ENCODE results near the gene ITGB1BP1. TPM values are rescaled to one million over a fixed set of nuclear protein-coding genes. Genes with fewer than 3 reads are reported as not detected.
A peak's percentile ranks its signal among the peaks of the same experiment; 100 is the strongest.
"Not testable (repeated sequence)": the region's sequence is repeated elsewhere in the genome, so short reads cannot be mapped to it uniquely, and the experiment has no call there.

The ITGB1BP1 gene
- polyA plus RNA-seq, 1 donor = 55.9 TPM

- no peak for DNase-seq
These were observed 22.9 kb downstream of the ITGB1BP1 start for GRCh38 chr2:9400268-9401058.

GRCh38 chr2:9398881-9399780 is 24.2 kb downstream of the ITGB1BP1 start:
- peak; percentile 61 for DNase-seq

- not testable (repeated sequence) for DNase-seq
These were observed 25.1 kb downstream of the ITGB1BP1 start for GRCh38 chr2:9398251-9398650.

GRCh38 chr2:9397201-9397600 is 26.1 kb downstream of the ITGB1BP1 start:
- no peak for DNase-seq

GRCh38 chr2:9394816-9395215 is 28.5 kb downstream of the ITGB1BP1 start:
- no peak for DNase-seq

GRCh38 chr2:9392898-9393765 is 30.2 kb downstream of the ITGB1BP1 start:
- DNase-seq = no peak

GRCh38 chr2:9391961-9392720 is 31.2 kb downstream of the ITGB1BP1 start:
- DNase-seq = no peak

GRCh38 chr2:9390991-9391390 is 32.3 kb downstream of the ITGB1BP1 start:
- no peak for DNase-seq

- DNase-seq = no peak
These were observed 33.0 kb downstream of the ITGB1BP1 start for GRCh38 chr2:9390151-9390850.

GRCh38 chr2:9388950-9389911 is 34.1 kb downstream of the ITGB1BP1 start:
- DNase-seq = no peak

GRCh38 chr2:9388199-9388681 is 35.1 kb downstream of the ITGB1BP1 start:
- no peak for DNase-seq

- no peak for DNase-seq
These were observed 37.5 kb downstream of the ITGB1BP1 start for GRCh38 chr2:9385841-9386240.

- no peak for DNase-seq
These were observed 38.8 kb downstream of the ITGB1BP1 start for GRCh38 chr2:9384521-9384920.

GRCh38 chr2:9382604-9383235 is 40.6 kb downstream of the ITGB1BP1 start:
- no peak for DNase-seq

- no peak for DNase-seq
These were observed 42.4 kb downstream of the ITGB1BP1 start for GRCh38 chr2:9380702-9381628.

GRCh38 chr2:9379391-9379755 is 44.0 kb downstream of the ITGB1BP1 start:
- no peak for DNase-seq

- DNase-seq = peak; percentile 41
These were observed 44.6 kb downstream of the ITGB1BP1 start for GRCh38 chr2:9378433-9379390.
